ENCODE measurements around the gene RAB11FIP3. TPM values are rescaled to one million over a fixed set of nuclear protein-coding genes. Genes with fewer than 3 reads are reported as not detected.
A peak's percentile ranks its signal among the peaks of the same experiment; 100 is the strongest.

The RAB11FIP3 gene
- total RNA-seq, 4 donors from 2014 or later = 20.7 to 62.5 (median 29.1) TPM

- no peak for TF ChIP-seq EP300 (IDR thresholded peaks at IDR 0.05)
- peak in 1 of 2 donors; percentile 16 for TF ChIP-seq POLR2A (IDR thresholded peaks at IDR 0.05)
- TF ChIP-seq POLR2AphosphoS5 (IDR thresholded peaks at IDR 0.05) = no peak
- no peak for TF ChIP-seq CTCF (IDR thresholded peaks at IDR 0.05)
- Histone ChIP-seq H3K36me3 (no peaks in the 10 kb centered on the region), H3K4me3 (peak overlapping the region; percentile 73), H3K9me3 (no peaks in the 10 kb centered on the region), H3K27me3 (no peaks in the 10 kb centered on the region), H3K27ac (peak overlapping the region; percentile 94), H3K4me1 (peaks cover 60% of the 10 kb centered on the region)
- 0% methylated on average over 1 of the region's 55 CpGs for WGBS
- DNase-seq (ENCODE audit: low spot score in 2 of 2) = no peak
Observed at GRCh38 chr16:528111-529011, 102.9 kb downstream of the RAB11FIP3 start.

GRCh38 chr16:529012-529575, 103.6 kb downstream of the RAB11FIP3 start:
- peak overlapping the region; percentile 73 for H3K4me3 ChIP-seq
- no peaks in the 10 kb centered on the region for H3K27me3 ChIP-seq
- H3K27ac ChIP-seq = peak overlapping the region; percentile 94
- TF ChIP-seq EP300 (IDR thresholded peaks at IDR 0.05) (no peak), CTCF (IDR thresholded peaks at IDR 0.05) (no peak), POLR2AphosphoS5 (IDR thresholded peaks at IDR 0.05) (no peak), POLR2A (IDR thresholded peaks at IDR 0.05) (no peak)
- WGBS = 41% methylated on average over 6 of the region's 12 CpGs
- H3K4me1 ChIP-seq = peaks cover 65% of the 10 kb centered on the region
- H3K36me3 ChIP-seq = no peaks in the 10 kb centered on the region
- no peak for DNase-seq (ENCODE audit: low spot score in 2 of 2)
- H3K9me3 ChIP-seq = no peaks in the 10 kb centered on the region

GRCh38 chr16:530111-530817, 104.8 kb downstream of the RAB11FIP3 start:
- DNase-seq (ENCODE audit: low spot score in 2 of 2) = no peak
- Histone ChIP-seq H3K36me3 (no peaks in the 10 kb centered on the region), H3K4me1 (peaks cover 65% of the 10 kb centered on the region), H3K9me3 (no peaks in the 10 kb centered on the region), H3K27me3 (no peaks in the 10 kb centered on the region), H3K4me3 (no peak overlapping the region), H3K27ac (no peak overlapping the region)
- TF ChIP-seq CTCF (IDR thresholded peaks at IDR 0.05) = no peak
- TF ChIP-seq POLR2A (IDR thresholded peaks at IDR 0.05) = no peak
- no peak for TF ChIP-seq POLR2AphosphoS5 (IDR thresholded peaks at IDR 0.05)
- TF ChIP-seq EP300 (IDR thresholded peaks at IDR 0.05) = no peak
- WGBS = 92% methylated on average over 9 of the region's 23 CpGs

- TF ChIP-seq CTCF (IDR thresholded peaks at IDR 0.05) (no peak), POLR2A (IDR thresholded peaks at IDR 0.05) (no peak), EP300 (IDR thresholded peaks at IDR 0.05) (no peak), POLR2AphosphoS5 (IDR thresholded peaks at IDR 0.05) (no peak)
- no peak overlapping the region for H3K4me3 ChIP-seq
- H3K27me3 ChIP-seq = no peaks in the 10 kb centered on the region
- H3K27ac ChIP-seq = no peak overlapping the region
- H3K4me1 ChIP-seq = peaks cover 58% of the 10 kb centered on the region
- peaks cover 1% of the 10 kb centered on the region for H3K36me3 ChIP-seq
- DNase-seq (ENCODE audit: low spot score in 2 of 2) = no peak
- 89% methylated on average over 11 of the region's 16 CpGs for WGBS
- H3K9me3 ChIP-seq = no peaks in the 10 kb centered on the region
Observed at GRCh38 chr16:531494-532125, 106.2 kb downstream of the RAB11FIP3 start.
